Epidermal melanocyte (primary cell): Measurements from ENCODE around the gene CENPT.

Experiments
- DNase-seq: peaks from one replicate; pipeline ENCODE4 v3.0.0; 2011; ENCODE audit warnings: low spot score; ENCODE audit not compliant: insufficient read length

Gene CENPT

GRCh38 chr16:67847064-67847861, at the start of gene CENPT:
Gene CENPT (minus strand): TSS chr16:67847693. CDS start chr16:67833859, 13,834 bp downstream.
- DNase-seq: no peak

DNA sequence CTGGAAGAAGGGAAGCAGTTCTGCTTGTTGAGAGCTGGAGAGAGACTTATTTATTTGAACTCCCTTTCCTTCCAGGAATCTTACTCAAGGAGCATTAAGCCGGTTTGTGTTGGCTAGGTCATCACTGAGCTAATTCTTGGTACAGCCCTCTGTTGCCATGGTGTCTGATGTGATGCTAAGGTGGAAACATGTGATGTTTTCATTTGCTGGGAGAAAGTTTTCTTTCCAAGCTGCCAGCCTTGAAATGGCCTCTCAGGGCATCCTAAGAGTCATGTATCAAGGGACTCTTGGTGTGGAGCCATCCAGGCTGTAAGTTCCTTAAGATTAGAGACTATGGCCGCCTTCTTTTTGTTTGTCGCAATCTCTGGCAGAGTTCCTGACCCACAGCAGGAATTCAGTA, 49.7 kb upstream of the CENPT start:
- no peak for DNase-seq

- no peak for DNase-seq
These were observed 46.4 kb upstream of the CENPT start for GRCh38 chr16:67893743-67894399.

DNA sequence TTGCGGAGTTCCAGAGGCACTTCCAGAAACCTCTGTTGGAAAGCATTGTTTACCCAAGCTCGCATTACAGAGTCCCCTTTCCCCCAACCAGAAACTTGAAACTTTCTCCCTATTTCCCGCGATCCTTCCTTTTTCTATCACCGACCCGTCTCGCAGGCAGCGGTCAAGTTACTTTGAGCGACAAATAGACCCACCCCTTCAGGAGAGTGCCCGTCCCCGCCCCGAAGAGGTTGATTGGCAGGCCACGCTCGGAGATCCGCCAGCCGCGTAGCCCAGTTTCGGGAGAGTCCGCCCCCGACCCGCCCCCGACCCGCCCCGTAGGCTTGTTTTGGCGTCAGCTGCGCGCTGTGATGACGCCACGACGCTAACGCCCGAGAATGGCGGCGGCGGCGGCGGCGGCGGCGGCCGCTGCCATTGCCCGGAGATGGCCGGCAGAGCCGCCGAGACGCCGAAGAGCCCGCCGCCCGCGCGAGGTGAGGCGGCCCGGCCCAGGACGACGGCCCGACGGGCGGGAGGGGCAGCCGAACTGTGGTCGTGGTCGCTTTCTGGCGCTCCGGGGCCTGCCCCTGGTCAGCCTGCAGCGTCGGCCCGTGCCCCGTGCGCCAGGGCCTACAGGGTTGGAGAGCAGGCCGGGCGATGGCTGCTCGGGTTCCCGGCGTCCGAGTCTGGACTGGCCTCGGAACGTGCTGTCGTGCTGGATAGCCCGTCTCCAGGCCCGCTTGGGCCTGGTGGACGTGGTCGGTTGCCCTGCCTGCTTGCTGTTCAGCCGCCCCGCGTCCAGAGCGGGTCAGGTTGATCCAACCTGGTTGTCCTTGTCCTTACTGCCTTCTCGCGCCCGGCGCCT, 45.6 kb upstream of the CENPT start, which contains the start of gene PSKH1:
TSS of gene PSKH1 (plus strand) at position 356 of the 844 bp plus-strand sequence. CDS start 15,496 bp downstream, outside the sequence.
- peak; percentile 100 for DNase-seq

- DNase-seq: no peak
These were observed 44.9 kb upstream of the CENPT start for GRCh38 chr16:67892375-67892774.

DNA sequence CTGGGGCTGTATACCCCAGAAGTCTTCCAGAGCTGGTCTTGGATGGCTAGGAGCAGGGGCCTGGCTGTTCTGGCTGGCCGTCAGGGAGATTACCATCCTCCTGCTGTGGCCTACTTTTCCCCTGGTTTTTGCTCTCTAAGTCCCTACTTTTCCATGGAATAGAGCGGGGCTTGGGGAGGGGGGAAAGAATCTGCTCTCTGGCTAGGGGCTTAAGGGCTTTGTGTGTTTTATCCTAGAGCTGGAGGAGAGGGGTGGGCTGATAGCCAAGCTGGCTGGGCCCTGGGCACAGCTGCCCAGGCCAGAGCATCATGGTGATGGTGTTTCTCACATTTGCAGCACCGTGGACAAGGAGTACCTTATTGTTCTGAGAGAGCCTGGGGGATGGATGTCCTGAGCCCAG, 40.8 kb upstream of the CENPT start:
- DNase-seq: no peak

GRCh38 chr16:67886387-67886786, 38.9 kb upstream of the CENPT start:
- no peak for DNase-seq

- no peak for DNase-seq
These were observed 38.5 kb upstream of the CENPT start for GRCh38 chr16:67885976-67886375.

DNA sequence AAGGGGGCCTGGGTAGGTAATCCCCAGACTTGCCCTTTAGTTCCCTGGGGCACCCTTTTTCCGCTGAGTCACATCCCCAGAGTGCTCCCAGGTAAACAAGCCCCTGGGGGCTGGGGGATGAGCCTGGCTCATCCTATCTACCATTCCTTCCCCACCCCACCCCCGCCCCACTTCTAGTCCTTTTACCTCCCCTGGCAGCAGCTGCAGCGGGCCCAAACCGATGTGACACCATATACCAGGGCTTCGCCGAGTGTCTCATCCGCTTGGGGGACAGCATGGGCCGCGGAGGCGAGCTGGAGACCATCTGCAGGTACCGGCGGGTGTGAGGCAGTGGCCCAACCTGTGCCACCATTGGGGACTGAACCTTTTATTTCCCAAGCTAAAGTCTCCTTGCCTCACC, 38.1 kb upstream of the CENPT start:
- no peak for DNase-seq

DNA sequence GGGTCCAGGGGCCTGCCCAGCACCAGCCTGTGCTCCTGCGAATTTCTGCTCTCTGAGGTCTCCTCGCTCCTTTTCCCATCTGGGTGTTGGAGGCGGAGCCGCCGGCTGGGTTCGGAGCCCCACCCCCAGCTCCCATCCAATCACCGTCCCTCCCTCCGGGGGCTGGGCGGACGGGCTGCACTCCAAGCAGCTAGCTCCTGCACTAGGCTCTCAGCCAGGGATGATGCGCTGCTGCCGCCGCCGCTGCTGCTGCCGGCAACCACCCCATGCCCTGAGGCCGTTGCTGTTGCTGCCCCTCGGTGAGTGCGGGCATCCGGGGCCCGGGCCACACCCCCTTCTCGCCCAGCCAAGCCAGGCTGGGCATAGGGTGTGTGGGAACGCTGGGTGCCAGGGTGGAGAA, 37.2 kb upstream of the CENPT start, which contains the start of gene NRN1L:
TSS of gene NRN1L (plus strand) at position 202 of the 400 bp plus-strand sequence. CDS start at position 221, 19 bp downstream.
- DNase-seq: peak; percentile 78

DNA sequence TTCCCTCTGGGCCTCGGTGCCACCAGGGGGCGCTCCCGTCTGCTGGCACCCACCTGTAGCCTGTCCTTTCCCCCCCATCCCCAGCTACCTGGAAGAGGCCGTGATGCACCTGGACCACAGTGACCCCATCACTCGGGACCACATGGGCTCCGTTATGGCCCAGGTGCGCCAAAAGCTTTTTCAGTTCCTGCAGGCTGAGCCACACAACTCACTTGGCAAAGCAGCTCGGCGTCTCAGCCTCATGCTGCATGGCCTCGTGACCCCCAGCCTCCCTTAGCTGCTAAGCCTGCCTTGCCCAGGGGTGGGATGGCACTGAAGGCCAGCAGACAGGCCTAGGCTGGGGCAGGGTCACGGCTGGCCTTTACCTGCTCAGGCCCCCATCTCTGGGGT, 36.4 kb upstream of the CENPT start:
- DNase-seq: no peak

- peak; percentile 69 for DNase-seq
These were observed 35.8 kb upstream of the CENPT start for GRCh38 chr16:67883146-67883871.

GRCh38 chr16:67882374-67883145, 35.1 kb upstream of the CENPT start:
- no peak for DNase-seq

DNA sequence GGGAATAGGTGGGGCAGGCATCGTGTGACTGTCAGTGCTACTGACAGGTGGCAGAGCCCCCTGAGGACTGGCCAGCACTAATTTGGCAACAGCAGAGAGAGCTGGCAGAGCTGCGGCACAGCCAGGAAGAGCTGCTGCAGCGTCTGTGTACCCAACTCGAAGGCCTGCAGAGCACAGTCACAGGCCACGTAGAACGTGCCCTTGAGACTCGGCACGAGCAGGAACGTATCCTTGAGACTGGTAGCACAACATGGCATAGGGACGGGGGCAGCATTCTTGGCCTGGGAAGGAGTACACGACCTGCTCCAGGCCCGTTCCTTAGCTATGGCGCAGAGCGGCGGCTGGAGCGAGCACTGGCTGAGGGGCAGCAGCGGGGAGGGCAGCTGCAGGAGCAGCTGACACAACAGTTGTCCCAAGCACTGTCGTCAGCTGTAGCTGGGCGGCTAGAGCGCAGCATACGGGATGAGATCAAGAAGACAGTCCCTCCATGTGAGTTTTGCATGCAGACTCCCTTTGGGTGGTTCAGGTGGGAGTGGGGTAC, 34.2 kb upstream of the CENPT start:
- DNase-seq: no peak

- no peak for DNase-seq
These were observed 33.1 kb upstream of the CENPT start for GRCh38 chr16:67880584-67880983.

DNA sequence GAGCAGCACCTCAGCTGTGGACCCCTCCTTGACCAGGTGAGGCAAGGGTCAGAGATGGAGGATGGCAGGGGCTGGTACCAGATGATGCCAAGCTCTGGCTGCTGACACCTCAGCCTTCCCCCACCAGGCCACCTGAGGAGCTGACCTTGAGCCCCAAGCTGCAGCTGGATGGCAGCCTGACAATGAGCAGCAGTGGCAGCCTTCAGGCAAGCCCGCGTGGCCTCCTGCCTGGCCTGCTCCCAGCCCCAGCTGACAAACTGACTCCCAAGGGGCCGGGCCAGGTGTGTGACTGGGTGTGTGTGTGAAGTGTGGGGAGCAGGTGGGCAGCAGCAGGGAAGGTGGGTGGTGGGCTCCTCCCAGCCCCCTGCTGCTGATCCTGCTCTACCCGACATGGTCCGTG, 32.4 kb upstream of the CENPT start:
- DNase-seq: no peak

GRCh38 chr16:67879462-67879861, 32.0 kb upstream of the CENPT start:
- DNase-seq: no peak

- no peak for DNase-seq
These were observed 31.4 kb upstream of the CENPT start for GRCh38 chr16:67878846-67879245.

GRCh38 chr16:67878232-67878631, 30.7 kb upstream of the CENPT start:
- DNase-seq: no peak

DNA sequence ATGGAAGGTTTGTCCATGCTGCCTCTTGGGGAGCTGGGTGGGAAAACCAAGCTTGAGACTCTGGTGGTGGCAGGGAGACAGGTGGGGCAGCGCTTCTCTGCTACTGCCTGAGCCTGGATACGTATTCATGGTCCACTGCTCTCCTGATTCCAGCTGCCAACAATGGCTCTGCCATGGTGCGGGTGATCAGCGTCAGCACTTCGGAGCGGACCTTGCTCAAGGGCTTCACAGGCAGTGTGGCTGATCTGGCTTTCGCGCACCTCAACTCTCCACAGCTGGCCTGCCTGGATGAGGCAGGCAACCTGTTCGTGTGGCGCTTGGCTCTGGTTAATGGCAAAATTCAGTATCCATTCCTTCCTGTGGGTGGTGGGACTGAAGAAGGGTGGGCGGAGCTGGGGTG, 29.6 kb upstream of the CENPT start:
- DNase-seq: no peak
